Hematopoietic multipotent progenitor cell treated with erythropoietin and hydrocortisone succinate and interleukin-3 and kit ligand, for 4 days (in vitro differentiated cells): ENCODE data around the gene CSF1R.

Experiments used
- DNase-seq: peaks from one replicate; pipeline ENCODE4 v3.0.0-alpha.2; 2015

CSF1R gene

DNA sequence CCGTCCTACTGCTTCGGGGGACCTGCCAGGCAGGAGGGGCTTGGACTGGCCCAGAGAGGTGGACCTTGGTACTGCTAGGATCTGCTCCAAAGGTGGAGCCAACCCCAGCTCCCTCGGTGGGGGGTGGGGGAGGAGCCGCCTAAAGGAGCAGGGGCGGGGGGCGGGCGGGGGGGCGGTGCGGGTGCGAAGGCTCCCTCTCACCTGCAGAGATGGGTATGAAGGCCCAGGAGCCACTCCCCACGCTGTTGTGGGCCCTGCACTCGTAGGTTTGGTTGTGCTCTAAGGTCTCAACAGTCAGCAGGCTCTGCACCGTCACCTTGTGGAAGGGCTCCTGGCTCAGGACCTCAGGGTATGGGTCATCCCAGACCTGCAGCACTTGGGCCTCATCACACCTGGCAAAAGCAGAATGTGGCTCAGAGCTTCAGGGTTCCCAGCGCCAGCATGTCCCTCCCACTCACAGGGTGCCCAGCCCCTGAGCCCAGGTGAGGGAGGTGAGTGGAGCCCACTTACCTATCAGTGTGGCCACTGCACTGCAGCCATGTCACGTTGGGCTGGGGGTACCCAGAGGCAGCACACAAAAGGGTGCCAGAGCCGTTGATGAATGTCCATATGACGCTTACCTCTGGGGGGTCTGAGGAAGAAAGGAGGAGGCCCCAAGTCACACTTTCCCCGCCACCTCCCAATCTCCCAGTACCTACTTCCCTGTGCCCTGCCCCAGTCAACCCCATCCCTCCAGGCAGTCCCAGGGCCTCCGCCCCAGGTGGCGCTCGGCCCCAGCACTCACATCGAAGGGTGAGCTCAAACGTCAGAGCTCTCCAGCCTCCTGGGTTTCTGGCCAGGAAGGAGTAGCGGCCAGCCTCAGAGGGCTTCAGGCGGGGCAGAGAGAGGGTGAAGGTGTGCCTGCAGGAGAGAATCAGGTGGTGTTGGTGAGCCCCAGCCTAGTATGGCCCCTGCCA lies 16.4 kb downstream of the CSF1R start:
- no peak for DNase-seq

GRCh38 chr5:150068961-150069645 lies 17.3 kb downstream of the CSF1R start:
- DNase-seq: no peak

- DNase-seq: peak; percentile 36
Observed at GRCh38 chr5:150068472-150068871, 17.9 kb downstream of the CSF1R start.

GRCh38 chr5:150068071-150068470 lies 18.3 kb downstream of the CSF1R start:
- no peak for DNase-seq

GRCh38 chr5:150067405-150067960 lies 18.9 kb downstream of the CSF1R start:
- DNase-seq: no peak

GRCh38 chr5:150066901-150067396 lies 19.4 kb downstream of the CSF1R start:
- peak; percentile 60 for DNase-seq

GRCh38 chr5:150066436-150066835 lies 19.9 kb downstream of the CSF1R start:
- no peak for DNase-seq

DNA sequence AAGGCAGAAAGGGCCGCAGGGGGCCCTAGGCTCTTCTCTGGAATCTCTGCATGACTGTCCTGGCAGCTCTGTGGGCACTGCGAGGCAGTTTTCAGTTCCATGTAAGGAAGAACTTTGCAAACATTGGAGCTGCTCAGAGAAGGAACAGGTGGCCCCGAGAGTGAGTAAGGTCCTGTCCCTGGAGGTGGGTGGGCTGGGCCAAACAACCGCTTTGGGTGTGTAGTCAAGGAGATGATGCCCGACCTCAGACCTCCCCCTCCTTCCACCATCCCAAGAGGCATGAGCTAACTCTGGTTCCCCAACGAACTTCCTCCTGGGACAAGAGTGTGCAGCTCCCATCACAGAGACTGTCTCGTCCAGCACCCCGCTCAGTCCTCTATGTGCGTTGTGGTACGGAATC lies 20.5 kb downstream of the CSF1R start:
- no peak for DNase-seq

DNA sequence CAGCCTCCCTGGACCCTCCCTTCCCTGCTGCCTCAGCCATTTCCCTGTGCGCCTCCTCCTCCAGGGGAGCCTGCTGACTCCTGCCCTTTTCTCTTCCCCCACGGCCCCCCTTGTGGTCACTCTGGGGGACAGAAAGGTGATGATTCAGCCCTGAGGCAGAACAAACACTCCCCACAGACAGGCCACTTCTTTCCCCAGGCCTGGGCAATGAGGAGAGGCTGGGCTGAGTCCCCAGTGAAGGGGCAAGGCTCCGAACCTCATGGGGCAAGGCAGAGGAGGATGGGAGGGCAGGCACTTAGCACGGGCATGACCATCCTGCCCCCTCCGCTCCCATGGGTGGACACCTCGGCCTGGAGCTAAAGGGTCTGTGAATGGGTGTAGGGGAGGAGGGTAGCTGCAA lies 21.0 kb downstream of the CSF1R start:
- DNase-seq: no peak

- DNase-seq: no peak
Observed at GRCh38 chr5:150064681-150065220, 21.6 kb downstream of the CSF1R start.

DNA sequence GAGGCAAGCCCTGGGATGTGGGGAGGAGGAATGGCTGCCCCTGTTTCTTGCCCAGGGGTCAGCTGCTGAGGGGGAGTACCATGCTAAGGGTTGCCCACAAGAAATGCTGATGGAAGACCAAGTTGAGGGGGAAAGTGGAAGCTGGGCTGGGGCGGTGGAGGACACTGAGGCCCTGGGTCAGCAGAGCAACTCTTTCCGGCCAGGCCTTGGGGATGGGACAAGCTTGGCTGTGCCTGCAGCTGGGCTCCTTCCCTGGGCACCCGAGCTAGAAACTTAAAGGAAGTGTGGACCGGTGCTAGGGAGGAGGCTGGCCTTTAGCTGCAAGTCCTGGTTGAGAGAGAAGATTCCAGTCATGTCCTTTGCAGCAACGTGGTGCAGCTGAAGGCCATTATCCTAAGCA lies 22.7 kb downstream of the CSF1R start:
- no peak for DNase-seq

- DNase-seq: no peak
Observed at GRCh38 chr5:150062216-150062922, 24.0 kb downstream of the CSF1R start.

DNA sequence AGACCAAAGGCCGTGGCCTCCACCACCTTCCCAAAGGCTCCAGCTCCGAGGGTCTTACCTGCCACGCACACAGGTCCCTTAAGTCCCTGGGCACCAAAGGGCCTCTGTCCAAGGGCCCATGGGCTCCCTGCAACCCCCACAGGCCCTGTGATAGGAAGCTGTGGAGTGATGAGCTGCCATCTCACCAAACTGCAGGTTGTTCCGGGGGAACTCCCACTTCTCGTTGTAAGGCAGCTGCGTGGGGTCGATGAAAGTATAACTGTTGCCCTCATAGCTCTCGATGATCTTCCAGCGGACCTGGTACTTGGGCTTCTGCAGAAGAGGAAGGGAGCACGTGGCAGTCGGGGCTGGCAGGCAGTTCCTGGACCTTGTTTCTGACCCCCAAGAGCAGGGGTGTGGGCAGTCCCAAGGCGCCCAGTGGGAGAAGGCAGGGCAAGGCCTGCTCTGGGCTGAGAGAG lies 24.8 kb downstream of the CSF1R start:
- no peak for DNase-seq

- no peak for DNase-seq
Observed at GRCh38 chr5:150060471-150060870, 25.9 kb downstream of the CSF1R start.

DNA sequence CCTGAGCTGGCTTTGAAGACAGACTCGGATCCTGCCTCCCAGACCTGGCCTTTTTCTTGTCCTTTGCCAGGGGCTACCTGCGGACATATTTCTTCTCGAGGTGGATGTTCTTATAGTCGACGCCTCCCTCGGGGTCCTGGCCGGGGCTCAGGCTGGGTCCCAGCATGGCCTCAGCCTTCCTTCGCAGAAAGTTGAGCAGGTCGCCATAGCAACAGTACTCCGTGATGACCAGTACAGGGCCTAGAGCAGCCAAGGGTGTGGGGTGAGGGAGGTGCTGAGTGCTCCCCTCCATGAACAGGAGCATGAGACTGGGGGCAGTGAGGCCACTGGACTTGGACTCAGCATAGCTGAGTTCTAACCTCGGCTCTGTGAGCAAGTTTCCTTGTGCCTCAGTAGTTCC lies 26.7 kb downstream of the CSF1R start:
- DNase-seq: no peak

GRCh38 chr5:150058480-150059126 lies 27.8 kb downstream of the CSF1R start:
- peak; percentile 84 for DNase-seq

DNA sequence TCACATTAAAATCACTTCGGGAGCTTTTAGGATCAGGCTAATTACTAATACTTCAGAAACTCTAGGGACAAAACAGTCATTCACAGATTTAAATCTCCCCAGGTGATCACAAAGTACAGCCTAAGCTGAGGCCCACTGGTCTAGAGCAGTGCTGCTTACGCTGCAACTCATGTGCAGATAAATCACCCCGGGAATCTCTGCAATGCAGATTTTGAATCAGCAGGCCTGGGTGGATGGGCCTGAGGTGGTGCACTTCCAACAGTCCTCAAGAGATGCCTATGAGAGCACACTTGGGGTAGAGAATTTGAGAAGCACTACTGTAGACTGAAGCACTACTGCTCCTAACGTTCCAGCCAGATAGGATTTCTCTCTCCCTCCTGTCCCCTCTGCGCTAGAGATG lies 28.4 kb downstream of the CSF1R start:
- DNase-seq: no peak

DNA sequence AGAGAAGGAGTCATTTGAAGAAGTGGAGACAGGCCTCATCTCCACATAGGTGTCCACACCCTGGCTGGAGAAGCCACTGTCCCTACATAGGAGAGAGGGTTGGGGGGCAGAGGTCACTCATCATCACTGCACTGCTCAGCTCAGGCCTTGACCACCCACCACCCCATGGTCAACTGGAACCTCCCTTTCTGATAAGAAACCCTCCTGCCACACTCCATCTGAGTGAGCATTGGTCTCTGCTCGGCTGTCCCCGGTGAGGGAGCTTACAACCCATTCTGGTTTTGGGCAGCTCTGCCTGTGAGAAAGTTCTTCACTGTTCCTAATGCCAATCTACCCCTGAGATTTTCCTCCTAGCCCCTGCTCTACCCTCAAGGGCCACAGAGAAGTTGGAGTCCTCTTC lies 28.8 kb downstream of the CSF1R start:
- DNase-seq: no peak

DNA sequence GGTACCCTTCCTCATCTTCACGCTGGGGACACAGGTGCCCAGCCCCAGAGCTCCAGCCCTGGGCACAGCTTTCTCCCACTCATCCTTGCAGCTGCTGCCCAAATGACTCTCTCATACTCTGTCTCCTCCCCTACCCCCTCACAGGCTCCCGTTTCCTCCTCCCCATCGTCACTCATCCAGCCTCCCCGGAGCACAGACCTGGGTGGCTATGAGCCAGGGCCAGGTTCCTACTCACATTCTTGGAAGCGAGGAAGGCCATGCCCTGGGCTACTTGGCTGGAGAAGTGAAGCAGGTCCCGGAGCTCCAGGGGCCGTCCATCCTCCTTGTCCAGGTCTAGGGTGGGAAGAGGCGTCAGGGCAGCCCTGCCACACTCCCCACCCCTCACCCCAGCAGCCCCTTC lies 29.3 kb downstream of the CSF1R start:
- DNase-seq: no peak

DNA sequence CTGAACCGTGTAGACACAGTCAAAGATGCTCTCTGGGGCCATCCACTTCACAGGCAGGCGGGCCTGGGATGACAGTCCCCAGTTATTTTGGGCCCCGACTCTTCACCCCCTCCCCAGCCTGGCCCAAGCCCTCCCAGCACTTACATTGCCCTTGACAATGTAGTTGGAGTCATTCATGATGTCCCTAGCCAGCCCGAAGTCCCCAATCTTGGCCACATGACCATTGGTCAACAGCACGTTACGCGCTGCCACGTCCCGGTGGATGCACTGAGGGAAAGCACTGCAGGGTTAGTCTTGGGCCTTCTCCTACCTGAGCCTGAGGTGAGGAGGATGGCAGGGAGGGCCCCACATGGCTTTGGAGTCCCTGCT lies 30.3 kb downstream of the CSF1R start:
- DNase-seq: no peak

GRCh38 chr5:150055326-150056074 lies 30.9 kb downstream of the CSF1R start:
- peak; percentile 88 for DNase-seq
